ENCODE data around the gene PLXNB3.
"Not testable (repeated sequence)": the region's sequence is repeated elsewhere in the genome, so short reads cannot be mapped to it uniquely, and the experiment has no call there.

The PLXNB3 gene

GRCh38 chrX:153806999-153807575, 43.0 kb downstream of the PLXNB3 start:
- no peak overlapping the region for H3K4me3 ChIP-seq (ENCODE audit: control insufficient read depth, low read depth, low read length)

DNA sequence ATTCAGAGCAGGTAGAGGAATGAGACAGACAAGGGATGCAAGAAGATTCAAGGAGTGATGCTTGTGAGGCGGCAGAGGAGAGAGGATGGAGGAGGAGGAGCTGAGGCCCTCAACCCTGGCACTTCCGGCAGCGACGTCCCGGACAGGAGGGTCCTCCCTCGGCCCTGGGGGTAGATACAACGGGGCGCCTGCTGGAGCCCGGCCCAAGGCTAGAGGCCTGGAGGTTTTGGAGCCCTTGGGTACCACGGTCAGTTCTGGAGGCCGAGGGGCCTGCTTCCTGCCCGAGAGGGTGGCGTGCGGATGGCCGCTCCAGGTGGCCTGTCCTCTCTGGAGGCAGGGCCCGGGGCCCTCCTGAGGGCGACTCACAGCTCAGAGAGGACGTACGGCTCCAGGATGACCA, 43.9 kb downstream of the PLXNB3 start:
- no peak for TF ChIP-seq CTCF (conservative IDR thresholded peaks at IDR 0.05; ENCODE audit: control insufficient read depth, insufficient read depth, low read depth, low read length)
- H3K4me3 ChIP-seq (ENCODE audit: control insufficient read depth, low read depth, low read length), result no peak overlapping the region
- no peak for DNase-seq (ENCODE audit: low read depth)

More at GRCh38 chrX:153806999-153807575, 43.0 kb downstream of the PLXNB3 start:
- DNase-seq (ENCODE audit: low read depth), result no peak
- no peak for TF ChIP-seq CTCF (conservative IDR thresholded peaks at IDR 0.05; ENCODE audit: control insufficient read depth, insufficient read depth, low read depth, low read length)

GRCh38 chrX:153812220-153812619, 48.2 kb downstream of the PLXNB3 start:
- DNase-seq (ENCODE audit: low read depth), result no peak
- TF ChIP-seq CTCF (conservative IDR thresholded peaks at IDR 0.05; ENCODE audit: control insufficient read depth, insufficient read depth, low read depth, low read length), result no peak
- no peak overlapping the region for H3K4me3 ChIP-seq (ENCODE audit: control insufficient read depth, low read depth, low read length)

DNA sequence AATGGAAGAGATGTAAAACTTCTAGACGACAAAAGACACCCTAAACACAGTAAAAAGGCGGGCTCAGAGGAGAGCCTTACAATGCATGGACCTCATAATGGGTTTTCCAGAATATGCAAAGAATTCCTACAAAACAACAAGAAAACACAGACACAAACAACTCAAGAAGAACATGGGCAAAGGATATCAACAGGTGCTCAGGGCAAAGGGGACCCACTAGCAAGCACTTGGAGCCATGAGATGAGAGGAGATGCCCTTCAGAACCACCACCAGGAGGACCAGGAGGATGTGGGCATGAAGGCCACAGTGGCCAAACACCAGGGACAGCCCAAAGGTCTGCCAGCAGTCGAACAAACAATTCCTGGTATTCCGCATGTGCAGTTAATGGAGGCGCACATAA, 49.1 kb downstream of the PLXNB3 start:
- TF ChIP-seq CTCF (conservative IDR thresholded peaks at IDR 0.05; ENCODE audit: control insufficient read depth, insufficient read depth, low read depth, low read length), result no peak
- H3K4me3 ChIP-seq (ENCODE audit: control insufficient read depth, low read depth, low read length), result no peak overlapping the region
- DNase-seq (ENCODE audit: low read depth), result no peak

- H3K4me3 ChIP-seq (ENCODE audit: control insufficient read depth, low read depth, low read length), result no peak overlapping the region
- DNase-seq (ENCODE audit: low read depth), result no peak
- no peak for TF ChIP-seq CTCF (conservative IDR thresholded peaks at IDR 0.05; ENCODE audit: control insufficient read depth, insufficient read depth, low read depth, low read length)
These were observed 50.7 kb downstream of the PLXNB3 start for GRCh38 chrX:153814591-153815315.

DNA sequence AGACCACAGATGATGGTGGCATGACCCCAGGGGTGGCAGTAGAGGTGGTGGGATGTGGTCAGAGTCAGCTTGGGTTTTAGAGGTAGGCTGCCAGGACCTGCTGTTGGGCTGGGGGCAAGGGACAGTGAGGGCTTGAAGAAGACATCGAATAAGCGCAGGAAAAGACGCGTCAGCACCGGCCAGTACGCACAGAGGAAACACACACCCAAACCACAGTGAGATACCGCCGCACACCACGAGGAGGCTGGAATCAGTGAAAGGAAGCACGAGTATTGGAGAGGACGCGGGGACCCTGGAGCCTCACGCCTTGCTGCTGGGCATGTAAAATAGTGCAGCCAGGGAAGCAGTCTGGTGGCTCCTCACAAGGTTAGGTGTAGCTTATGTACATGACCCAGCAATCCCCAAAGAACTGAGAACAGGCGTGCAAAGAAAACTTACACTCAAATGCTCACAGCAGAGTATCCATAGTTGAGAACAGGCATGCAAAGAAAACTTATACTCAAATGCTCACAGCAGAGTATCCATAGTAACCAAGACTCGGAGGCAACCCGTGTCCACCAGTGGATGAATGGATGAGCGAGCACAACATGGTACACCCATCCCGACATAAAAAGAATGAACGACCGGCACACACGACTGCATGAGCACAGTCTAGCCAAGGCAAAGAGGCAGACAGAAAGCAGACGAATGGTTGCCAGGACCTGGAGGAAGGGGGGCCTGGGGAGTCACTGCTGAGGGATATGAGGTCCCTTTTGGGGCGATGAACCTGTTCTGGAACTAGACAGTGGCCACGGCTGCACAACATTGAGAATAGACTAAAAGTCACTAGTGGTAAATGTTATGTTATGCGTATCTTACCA, 53.0 kb downstream of the PLXNB3 start:
- H3K4me3 ChIP-seq (ENCODE audit: control insufficient read depth, low read depth, low read length), result no peak overlapping the region
- TF ChIP-seq CTCF (conservative IDR thresholded peaks at IDR 0.05; ENCODE audit: control insufficient read depth, insufficient read depth, low read depth, low read length), result no peak
- DNase-seq (ENCODE audit: low read depth), result no peak

DNA sequence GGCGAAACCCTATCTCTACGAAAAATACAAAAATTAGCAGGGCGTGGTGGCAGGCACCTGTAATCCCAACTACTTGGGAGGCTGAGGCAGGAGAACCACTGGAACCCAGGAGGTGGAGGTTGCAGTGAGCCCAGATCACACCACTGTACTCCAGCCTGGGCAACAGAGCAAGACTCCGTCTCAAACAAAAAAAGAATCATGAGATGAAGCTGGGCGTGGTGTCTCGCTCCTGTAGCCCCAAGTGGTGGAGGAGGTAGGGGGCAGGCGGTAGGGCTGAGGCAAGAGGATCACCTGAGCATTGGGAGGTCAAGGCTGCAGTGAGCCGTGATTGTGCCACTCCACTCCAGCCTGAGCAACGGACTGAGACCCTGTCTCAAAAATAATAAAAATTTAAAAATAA, 54.0 kb downstream of the PLXNB3 start:
- H3K4me3 ChIP-seq (ENCODE audit: control insufficient read depth, low read depth, low read length); DNase-seq (ENCODE audit: low read depth): not testable (repeated sequence)

Data from fibroblast of mammary gland (primary cell).